HepG2 (cell line): ENCODE results near the gene NOC2L. TPM values are rescaled to one million over a fixed set of nuclear protein-coding genes. Genes with fewer than 3 reads are reported as not detected.

ENCODE experiments used
- ATAC-seq: fragments of 200-7000 bp; cut with Tn5 transposase; 3 replicates; pipeline ENCODE4 v1.9.1; 2020; ENCODE audit warnings: mild to moderate bottlenecking, moderate library complexity
- BruUV-seq: library from RNA; stranded (reverse); fragments of 400-500 nt; replicated peaks from 2 replicates; lab custom pipeline; 2021; lab: Mats Ljungman, UMichigan
- CTCF ChIA-PET: fragments of 300-600 bp; formaldehyde crosslinking; extraction: SDS; loops from one replicate; lab custom pipeline; 2021; ENCODE audit warnings: low total read pairs, inconsistent platforms, low intra/inter-chr PET ratio; lab: Yijun Ruan, JAX
- POLR2A ChIA-PET: fragments of 350-600 bp; sonication (Branson Sonifier 250); formaldehyde crosslinking; loops from one replicate; lab custom pipeline; 2020; ENCODE audit warnings: antibody characterized with exemption, inconsistent platforms; lab: Yijun Ruan, JAX
- DNase-seq: peaks from one replicate; pipeline ENCODE4 v3.0.0-alpha.2; 2015; ENCODE audit warnings: low spot score
- FAIRE-seq: peaks from 3 replicates; lab custom pipeline; 2011; peaks lifted over from hg19 to GRCh38; lab: Jason Lieb, UNC
- H2AFZ ChIP-seq: one replicate; pipeline ENCODE4 v1.6.1; 2011; ENCODE audit warnings: low read length, inconsistent platforms
- H3K27ac ChIP-seq: fragments of 300-600 bp; 3 replicates; pipeline ENCODE4 v1.8.0; 2011; ENCODE audit warnings: mixed run types, mild to moderate bottlenecking, mixed read lengths, low read length, inconsistent platforms; ENCODE audit not compliant: insufficient read depth; ENCODE audit errors: extremely low read length
- H3K27me3 ChIP-seq, 2 experiments: fragments of 200-600 bp in 1 of 2; 2 replicates in 1 of 2; 3 replicates in 1 of 2; pipeline versions ENCODE4 v1.6.0 to v1.8.0; 2011; ENCODE audit warnings: low read length in 2 of 2, mild to moderate bottlenecking in 2 of 2, moderate library complexity in 2 of 2, inconsistent platforms in 1 of 2; ENCODE audit not compliant: insufficient read depth in 2 of 2, control insufficient read depth in 1 of 2
- H3K36me3 ChIP-seq, 2 experiments: fragments of 200-600 bp in 1 of 2; replicated peaks in 1 of 2; 2 replicates in 1 of 2; 3 replicates in 1 of 2; pipeline versions ENCODE4 v1.5.1 to v1.8.0; 2011; ENCODE audit warnings: low read length in 2 of 2, inconsistent platforms in 1 of 2; ENCODE audit not compliant: insufficient read depth in 2 of 2, control insufficient read depth in 1 of 2
- H3K4me1 ChIP-seq: 2 replicates; pipeline ENCODE4 v1.5.1; 2012; ENCODE audit warnings: low read length, inconsistent platforms; ENCODE audit not compliant: insufficient read depth
- H3K4me2 ChIP-seq: 2 replicates; pipeline ENCODE4 v1.6.0; 2011; ENCODE audit warnings: low read depth, low read length, inconsistent platforms
- H3K4me3 ChIP-seq, 3 experiments: fragments of 200-600 bp in 1 of 3; sonication (generic), shearing (Covaris generic) in 1 of 3; replicated peaks in 1 of 3; 2 replicates each; pipeline ENCODE4 v1.5.1; 2011 to 2016; ENCODE audit warnings: low read length in 3 of 3, inconsistent platforms in 2 of 3, low read depth in 2 of 3, mild to moderate bottlenecking in 2 of 3, control low read depth in 1 of 3, mixed read lengths in 1 of 3; ENCODE audit not compliant: insufficient read depth in 1 of 3
- H3K79me2 ChIP-seq: one replicate; pipeline ENCODE4 v1.6.1; 2011; ENCODE audit warnings: low read length, inconsistent platforms; ENCODE audit not compliant: insufficient read depth
- H3K9ac ChIP-seq: 2 replicates; pipeline ENCODE4 v1.6.0; 2011; ENCODE audit warnings: mild to moderate bottlenecking, low read depth, low read length, inconsistent platforms; ENCODE audit not compliant: insufficient read depth
- H3K9me3 ChIP-seq: 2 replicates; pipeline ENCODE4 v1.5.1; 2012; ENCODE audit warnings: mild to moderate bottlenecking, low read length
- H4K20me1 ChIP-seq: 2 replicates; pipeline ENCODE4 v1.6.0; 2011; ENCODE audit warnings: inconsistent platforms, mild to moderate bottlenecking, low read length, moderate library complexity; ENCODE audit not compliant: insufficient read depth
- CCAR2 ChIP-seq: fragments of 200-400 bp; formaldehyde crosslinking; optimal IDR thresholded peaks from 2 replicates; pipeline ENCODE3; 2018; ENCODE audit warnings: low read depth, mild to moderate bottlenecking, low read length, moderate library complexity
- HOXA5 ChIP-seq: sonication (generic); formaldehyde crosslinking; IDR thresholded peaks from 2 replicates; pipeline ENCODE4 v1.4.0; 2020; ENCODE audit warnings: missing genetic modification reagents
- IKZF4 ChIP-seq: sonication (generic); formaldehyde crosslinking; IDR thresholded peaks from 2 replicates; pipeline ENCODE4 v1.5.1; 2020; ENCODE audit warnings: borderline replicate concordance, mild to moderate bottlenecking, low read depth, missing genetic modification reagents; ENCODE audit errors: not compliant biosample characterization
- NFYC ChIP-seq: IDR thresholded peaks from 2 replicates; pipeline ENCODE4 v1.6.1; 2016; ENCODE audit warnings: missing genetic modification reagents, missing compliant biosample characterization
- TOPORS ChIP-seq: sonication (generic); formaldehyde crosslinking; IDR thresholded peaks from 2 replicates; pipeline ENCODE4 v1.8.0; 2023; ENCODE audit warnings: mild to moderate bottlenecking, missing genetic modification reagents
- ZFP41 ChIP-seq: sonication (generic); formaldehyde crosslinking; IDR thresholded peaks from 2 replicates; pipeline ENCODE4 v1.4.0; 2020; ENCODE audit warnings: mild to moderate bottlenecking, missing genetic modification reagents, borderline replicate concordance
- ZNF235 ChIP-seq: sonication (generic); formaldehyde crosslinking; IDR thresholded peaks from 2 replicates; pipeline ENCODE4 v1.8.1; 2023; ENCODE audit warnings: mild to moderate bottlenecking, missing genetic modification reagents, borderline replicate concordance
- ZNF563 ChIP-seq: sonication (generic); formaldehyde crosslinking; IDR thresholded peaks from 2 replicates; pipeline ENCODE4 v1.8.0; 2022; ENCODE audit warnings: mild to moderate bottlenecking, moderate library complexity, missing genetic modification reagents
- ZNF746 ChIP-seq: sonication (generic); formaldehyde crosslinking; IDR thresholded peaks from 2 replicates; pipeline ENCODE4 v1.8.0; 2022; ENCODE audit warnings: mild to moderate bottlenecking, missing genetic modification reagents
- WGBS: methylation state at CpG from one replicate; pipeline ENCODE4 v1.1.6; 2017; ENCODE audit warnings: low lambda C conversion rate; 5-methylcytosine and 5-hydroxymethylcytosine counted together
- in situ Hi-C: cut with HindIII; loops from 2 replicates; pipeline ENCODE4 v1.10.0; 2017; ENCODE audit warnings: low pct_unique_long_range_greater_than_20kb; ENCODE audit not compliant: extremely low pct_ligation_motif_present
- intact Hi-C: fragments of 100-400 bp; cut with micrococcal nuclease; formaldehyde crosslinking; loops from one replicate; pipeline ENCODE4 v1.10.0; 2022; ENCODE audit not compliant: unreplicated experiment
- polyA plus RNA-seq, 8 experiments: library from polyadenylated mRNA; depleted of rRNA in 3 of 8; stranded (reverse) in 7 of 8; unstranded in 1 of 8; fragments of >200 nt; fragmentation: Illumina TruSeq in 4 of 8; extraction: Trizol in 4 of 8; gene quantifications; 2 replicates each; pipeline versions ENCODE4 v1.2.1 to v1.2.3, GENCODE V29; 2011 to 2016; ENCODE audit warnings: low read depth in 4 of 8, missing spikeins in 1 of 8, mixed read lengths in 1 of 8; ENCODE audit not compliant: insufficient read depth in 1 of 8
- total RNA-seq, 5 experiments: library from RNA; depleted of rRNA; stranded (reverse); fragments of >200 nt; fragmentation: Illumina TruSeq; extraction: Trizol; gene quantifications; 2 replicates each; pipeline ENCODE4 v1.2.3, GENCODE V29; 2016; ENCODE audit warnings: low read depth in 1 of 5
- TF ChIP-seq, protein P1 (sequence below): sonication (generic); formaldehyde crosslinking; IDR thresholded peaks from 2 replicates; pipeline ENCODE4 v1.8.0; 2022; ENCODE audit warnings: mild to moderate bottlenecking, missing genetic modification reagents, moderate library complexity
- TF ChIP-seq, protein P2 (sequence below): IDR thresholded peaks from 2 replicates; pipeline ENCODE4 v1.6.1; 2016; ENCODE audit warnings: missing compliant biosample characterization, missing genetic modification reagents, borderline replicate concordance
- TF ChIP-seq, protein P3 (sequence below): sonication (generic); formaldehyde crosslinking; IDR thresholded peaks from 2 replicates; pipeline ENCODE4 v1.4.0; 2020; ENCODE audit warnings: mild to moderate bottlenecking, low read depth, missing genetic modification reagents

NOC2L gene
- total and polyA plus RNA-seq, 2 of the 13 experiments (the other 11 are each of a cell fraction or from before 2014, with no cell fraction given) = 32.0 to 103 TPM

DNA sequence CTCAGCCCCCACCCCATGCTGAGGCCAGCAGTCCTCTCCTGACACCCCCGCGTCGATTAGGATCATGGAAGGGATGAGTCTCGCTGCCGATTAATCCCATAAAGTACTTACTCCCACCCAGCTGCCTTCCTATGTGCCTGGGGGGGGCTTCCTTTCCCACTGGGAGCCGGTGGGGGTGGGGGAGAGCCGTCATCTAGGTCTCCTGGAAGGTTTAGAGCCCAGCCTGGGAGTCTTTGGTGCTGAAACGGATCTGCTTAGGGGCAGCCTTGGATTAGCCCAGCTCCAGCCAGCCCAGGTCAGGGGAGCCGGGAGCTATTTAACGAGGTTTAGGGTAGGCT, 25.5 kb downstream of the NOC2L start:
- H3K27me3 ChIP-seq = peaks cover 28 to 86% of the 10 kb centered on the region in 2 experiments
- in situ Hi-C loops (no loop called here), intact Hi-C loops (no loop called here)
- 0% methylated on average over 3 of the region's 10 CpGs for WGBS
- TF ChIP-seq ZNF235 (CRISPR knock-in tag) (no peak), HOXA5 (CRISPR knock-in tag) (no peak), ZNF563 (CRISPR knock-in tag) (no peak), CCAR2 (no peak), IKZF4 (CRISPR knock-in tag) (no peak), TOPORS (no peak), NFYC (CRISPR knock-in tag) (no peak), ZFP41 (CRISPR knock-in tag) (no peak), ZNF746 (CRISPR knock-in tag) (no peak)
- TF ChIP-seq, protein P1, sequence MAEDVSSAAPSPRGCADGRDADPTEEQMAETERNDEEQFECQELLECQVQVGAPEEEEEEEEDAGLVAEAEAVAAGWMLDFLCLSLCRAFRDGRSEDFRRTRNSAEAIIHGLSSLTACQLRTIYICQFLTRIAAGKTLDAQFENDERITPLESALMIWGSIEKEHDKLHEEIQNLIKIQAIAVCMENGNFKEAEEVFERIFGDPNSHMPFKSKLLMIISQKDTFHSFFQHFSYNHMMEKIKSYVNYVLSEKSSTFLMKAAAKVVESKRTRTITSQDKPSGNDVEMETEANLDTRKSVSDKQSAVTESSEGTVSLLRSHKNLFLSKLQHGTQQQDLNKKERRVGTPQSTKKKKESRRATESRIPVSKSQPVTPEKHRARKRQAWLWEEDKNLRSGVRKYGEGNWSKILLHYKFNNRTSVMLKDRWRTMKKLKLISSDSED = no peak
- TF ChIP-seq, protein P2, sequence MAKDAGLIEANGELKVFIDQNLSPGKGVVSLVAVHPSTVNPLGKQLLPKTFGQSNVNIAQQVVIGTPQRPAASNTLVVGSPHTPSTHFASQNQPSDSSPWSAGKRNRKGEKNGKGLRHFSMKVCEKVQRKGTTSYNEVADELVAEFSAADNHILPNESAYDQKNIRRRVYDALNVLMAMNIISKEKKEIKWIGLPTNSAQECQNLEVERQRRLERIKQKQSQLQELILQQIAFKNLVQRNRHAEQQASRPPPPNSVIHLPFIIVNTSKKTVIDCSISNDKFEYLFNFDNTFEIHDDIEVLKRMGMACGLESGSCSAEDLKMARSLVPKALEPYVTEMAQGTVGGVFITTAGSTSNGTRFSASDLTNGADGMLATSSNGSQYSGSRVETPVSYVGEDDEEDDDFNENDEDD (CRISPR knock-in tag) = no peak
- TF ChIP-seq, protein P3, sequence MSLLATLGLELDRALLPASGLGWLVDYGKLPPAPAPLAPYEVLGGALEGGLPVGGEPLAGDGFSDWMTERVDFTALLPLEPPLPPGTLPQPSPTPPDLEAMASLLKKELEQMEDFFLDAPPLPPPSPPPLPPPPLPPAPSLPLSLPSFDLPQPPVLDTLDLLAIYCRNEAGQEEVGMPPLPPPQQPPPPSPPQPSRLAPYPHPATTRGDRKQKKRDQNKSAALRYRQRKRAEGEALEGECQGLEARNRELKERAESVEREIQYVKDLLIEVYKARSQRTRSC (CRISPR knock-in tag) = no peak
- POLR2A ChIA-PET = no interaction called here
- H3K27ac ChIP-seq = no peak overlapping the region
- peaks cover 6% of the 10 kb centered on the region for H3K4me1 ChIP-seq
- H3K79me2 ChIP-seq = no peaks in the 10 kb centered on the region
- H3K9me3 ChIP-seq = no peaks in the 10 kb centered on the region
- no peak overlapping the region for H3K4me3 ChIP-seq
- no peak for ATAC-seq
- BruUV-seq = no TSS peak
- H2AFZ ChIP-seq = no peak overlapping the region
- DNase-seq = no peak
- H3K9ac ChIP-seq = no peak overlapping the region
- CTCF ChIA-PET = no interaction called here
- FAIRE-seq = no peak
- no peaks in the 10 kb centered on the region for H3K36me3 ChIP-seq
- H4K20me1 ChIP-seq = no peaks in the 10 kb centered on the region
- H3K4me2 ChIP-seq = no peak overlapping the region
